HG02943 (cell line): ENCODE measurements around the gene CC2D2B.
"Not testable (repeated sequence)": the region's sequence is repeated elsewhere in the genome, so short reads cannot be mapped to it uniquely, and the experiment has no call there.

Source experiments
- ATAC-seq: cut with Tn5 transposase; IDR thresholded peaks from one replicate; pipeline ENCODE4 v1.9.1; 2021; ENCODE audit warnings: mild to moderate bottlenecking, low read depth, moderate library complexity; ENCODE audit not compliant: unreplicated experiment

Gene CC2D2B

DNA sequence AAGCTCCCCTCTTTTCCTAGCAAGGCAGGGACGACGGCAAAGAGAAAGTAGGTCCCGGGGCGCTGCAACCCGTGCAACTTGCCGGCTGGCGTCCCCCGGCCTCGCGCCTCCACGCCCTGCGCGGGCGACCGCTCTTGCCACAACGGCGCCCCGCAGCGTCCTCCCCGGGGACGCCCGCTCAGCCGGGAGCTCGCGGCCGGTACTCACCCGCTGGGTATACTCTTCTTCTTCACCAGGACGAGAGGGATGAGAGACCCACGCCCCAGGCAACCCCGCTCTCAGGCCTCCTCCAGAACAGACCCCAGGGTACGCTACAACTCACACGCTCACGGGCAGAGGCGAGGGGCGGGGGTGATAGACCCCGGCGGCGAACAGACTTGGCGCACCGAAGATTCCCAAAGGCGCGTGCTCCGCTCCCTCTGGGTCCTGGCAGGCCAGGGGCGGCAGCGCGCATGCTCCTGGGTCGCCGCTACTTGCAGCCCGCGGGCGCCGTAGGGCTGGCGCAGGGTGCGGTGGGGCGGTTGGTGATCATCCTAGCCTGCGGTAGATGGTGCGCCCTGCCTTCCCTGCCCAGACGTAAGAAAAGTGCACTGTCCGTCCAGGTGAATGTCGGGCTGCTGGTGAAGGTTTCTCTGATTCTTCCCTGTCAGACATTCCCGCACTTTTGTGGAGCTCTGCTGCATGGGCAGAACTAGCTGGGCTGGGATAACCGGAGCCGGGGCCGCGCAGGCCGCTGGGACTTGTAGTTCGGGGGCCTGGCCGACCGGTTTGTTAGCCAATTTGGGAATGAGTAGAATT, at the start of gene CC2D2B:
CC2D2B (plus strand) TSS at position 520 of the 798 bp plus-strand sequence. CDS start 3,349 bp downstream, outside the sequence.
- peak; percentile 80 for ATAC-seq

- ATAC-seq, result no peak
Observed at GRCh38 chr10:95860166-95860940, 47.4 kb upstream of the CC2D2B start.

DNA sequence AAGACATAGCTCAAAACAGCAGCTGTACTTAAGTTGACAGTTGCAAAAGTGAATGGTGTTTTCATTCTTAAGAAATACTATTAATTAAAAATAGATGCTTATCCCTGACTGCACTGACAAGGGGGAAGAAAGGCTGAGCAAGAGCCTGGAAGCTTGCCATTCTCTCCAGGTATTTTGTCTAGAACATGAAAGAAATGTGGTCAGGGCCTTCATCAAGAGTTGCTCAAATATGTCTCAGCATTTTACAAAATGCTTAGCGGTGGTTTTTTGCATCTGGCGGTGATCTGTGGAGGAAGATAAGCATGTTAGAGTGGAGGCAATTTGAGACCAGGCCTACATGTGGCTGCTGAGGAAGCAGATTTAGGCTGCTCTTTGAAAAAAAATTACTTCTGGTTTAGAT, 46.4 kb upstream of the CC2D2B start:
- ATAC-seq, result no peak

- peak; percentile 62 for ATAC-seq
Observed at GRCh38 chr10:95864906-95865813, 42.6 kb upstream of the CC2D2B start.

DNA sequence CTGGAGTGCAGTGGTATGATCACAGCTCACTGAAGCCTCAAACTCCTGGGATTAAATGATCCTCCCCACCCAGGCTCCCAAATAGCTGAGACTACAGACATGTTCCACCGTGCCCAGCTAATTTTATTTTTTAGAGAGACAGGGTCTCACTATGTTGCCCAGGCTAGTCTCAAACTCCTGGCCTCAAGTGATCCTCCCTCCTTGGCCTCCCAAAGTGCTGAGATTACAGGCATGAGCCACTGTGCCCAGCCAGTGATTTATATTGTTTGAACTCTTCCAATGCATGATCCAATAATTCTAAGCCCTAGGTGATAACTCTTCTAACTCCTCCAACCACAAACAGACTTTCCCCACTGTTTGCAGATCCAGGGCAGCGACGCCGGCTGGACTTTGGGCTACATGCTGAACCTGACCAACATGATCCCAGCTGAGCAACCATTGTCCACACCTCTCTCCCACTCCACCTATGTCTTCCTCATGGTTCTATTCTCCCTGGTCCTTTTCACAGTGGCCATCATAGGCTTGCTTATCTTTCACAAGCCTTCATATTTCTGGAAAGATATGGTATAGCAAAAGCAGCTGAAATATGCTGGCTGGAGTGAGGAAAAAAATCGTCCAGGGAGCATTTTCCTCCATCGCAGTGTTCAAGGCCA, 41.8 kb upstream of the CC2D2B start:
- ATAC-seq, result no peak

DNA sequence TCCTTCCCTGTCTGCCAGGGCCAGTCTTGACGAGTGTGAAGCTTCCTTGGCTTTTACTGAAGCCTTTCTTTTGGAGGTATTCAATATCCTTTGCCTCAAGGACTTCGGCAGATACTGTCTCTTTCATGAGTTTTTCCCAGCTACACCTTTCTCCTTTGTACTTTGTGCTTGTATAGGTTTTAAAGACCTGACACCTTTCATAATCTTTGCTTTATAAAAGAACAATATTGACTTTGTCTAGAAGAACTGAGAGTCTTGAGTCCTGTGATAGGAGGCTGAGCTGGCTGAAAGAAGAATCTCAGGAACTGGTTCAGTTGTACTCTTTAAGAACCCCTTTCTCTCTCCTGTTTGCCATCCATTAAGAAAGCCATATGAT, 41.3 kb upstream of the CC2D2B start:
- no peak for ATAC-seq

- no peak for ATAC-seq
Observed at GRCh38 chr10:95867866-95868265, 39.9 kb upstream of the CC2D2B start.

DNA sequence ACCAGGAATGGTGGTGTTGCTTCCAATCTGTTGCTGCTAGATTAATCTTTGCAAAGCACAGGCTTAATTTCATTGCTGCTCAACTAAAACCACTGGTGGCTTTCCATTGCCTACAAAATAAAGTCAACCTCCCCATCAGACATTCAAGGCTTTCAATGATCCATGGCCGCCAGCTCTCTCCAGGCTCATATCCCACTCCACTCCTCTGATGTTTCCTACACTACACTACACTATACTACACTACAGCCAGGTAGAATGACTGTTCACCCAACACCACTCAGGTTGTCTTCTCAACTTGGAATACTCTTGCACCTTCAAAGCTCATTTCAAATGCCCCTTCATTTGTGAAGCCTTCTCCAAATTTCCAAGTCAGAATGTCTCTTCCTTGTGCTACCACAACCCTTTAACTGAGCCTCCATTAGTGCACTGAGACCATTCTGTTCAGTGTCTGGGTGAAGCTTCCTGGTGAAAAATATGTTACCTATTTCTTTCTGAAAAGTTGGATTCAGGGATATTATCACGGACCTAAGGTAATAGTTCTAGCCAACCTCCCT, 35.5 kb upstream of the CC2D2B start:
- no peak for ATAC-seq

GRCh38 chr10:95873139-95873538, 34.6 kb upstream of the CC2D2B start:
- no peak for ATAC-seq

GRCh38 chr10:95873651-95874050, 34.1 kb upstream of the CC2D2B start:
- no peak for ATAC-seq

DNA sequence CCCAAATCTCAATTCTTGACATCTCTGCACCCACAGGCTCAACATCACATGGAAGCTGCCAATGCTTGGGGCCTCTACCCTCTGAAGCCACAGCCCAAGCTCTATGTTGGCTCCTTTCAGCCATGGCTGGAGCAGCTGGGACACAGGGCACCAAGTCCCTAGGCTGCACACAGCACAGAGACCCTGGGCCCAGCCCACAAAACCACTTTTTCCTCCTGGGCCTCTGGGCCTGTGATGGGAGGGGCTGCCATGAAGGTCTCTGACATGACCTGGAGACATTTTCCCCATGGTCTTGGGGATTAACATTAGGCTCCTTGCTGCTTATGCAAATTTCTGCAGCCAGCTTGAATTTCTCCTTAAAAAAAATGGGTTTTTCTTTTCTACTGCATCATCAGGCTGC, 33.0 kb upstream of the CC2D2B start:
- not testable (repeated sequence) for ATAC-seq

DNA sequence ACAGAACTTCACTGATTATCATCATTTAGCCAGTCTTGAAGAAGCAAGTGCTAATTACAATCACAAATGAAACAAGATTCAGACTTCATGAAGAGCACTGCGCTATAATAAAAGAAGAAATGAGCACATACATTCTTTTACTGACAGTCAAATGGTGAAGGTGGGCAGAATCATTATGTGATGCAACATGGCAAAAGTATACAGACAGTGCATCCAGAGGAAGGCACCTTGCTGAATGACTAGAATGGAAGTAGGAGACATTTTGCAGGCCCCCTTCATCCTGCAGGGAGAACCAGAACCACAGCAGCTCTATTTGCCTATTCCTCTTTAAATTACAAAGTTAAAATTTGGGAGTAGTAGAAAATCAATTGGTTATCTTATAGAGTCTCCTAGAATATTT, 31.0 kb upstream of the CC2D2B start:
- no peak for ATAC-seq

GRCh38 chr10:95877881-95878280, 29.9 kb upstream of the CC2D2B start:
- ATAC-seq, result no peak

DNA sequence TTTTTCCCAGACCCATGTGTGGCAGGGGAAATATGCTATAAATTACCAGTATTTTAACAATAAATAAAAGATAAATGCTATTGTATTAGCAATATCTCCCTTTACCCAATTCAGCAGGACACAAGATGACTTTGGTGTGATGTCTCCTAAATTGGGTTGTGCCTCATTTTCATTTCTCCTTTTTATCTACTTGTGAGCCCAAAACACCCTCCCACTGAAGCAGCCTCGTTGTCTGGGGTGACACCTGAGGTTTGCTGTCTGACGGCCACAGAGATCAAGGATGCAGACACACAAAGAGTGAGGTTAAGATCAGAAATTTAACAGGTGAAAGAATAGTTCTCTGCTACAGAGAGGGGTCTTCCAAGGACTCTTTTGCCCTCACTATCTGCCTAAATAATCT, 27.1 kb upstream of the CC2D2B start:
- ATAC-seq, result no peak

GRCh38 chr10:95881316-95881715, 26.5 kb upstream of the CC2D2B start:
- no peak for ATAC-seq

DNA sequence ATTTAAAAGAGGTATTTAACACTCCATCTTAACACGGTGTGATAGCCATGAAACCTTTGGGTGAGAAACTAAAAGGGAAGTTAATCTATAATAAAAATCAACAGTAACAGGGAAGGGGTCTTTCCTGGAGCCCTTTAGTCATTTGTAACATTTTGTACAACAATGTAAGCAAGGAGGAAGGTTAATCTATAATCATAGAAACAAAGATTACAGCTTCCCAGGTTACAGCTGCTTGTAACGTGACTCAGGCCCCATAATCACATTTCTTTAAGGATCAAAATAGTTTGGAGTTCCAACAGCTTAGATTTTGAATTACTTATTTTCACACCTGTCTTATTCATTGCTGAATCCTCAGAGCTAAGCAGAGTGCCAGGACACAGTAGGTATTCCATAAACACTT, 17.9 kb upstream of the CC2D2B start:
- no peak for ATAC-seq

- no peak for ATAC-seq
Observed at GRCh38 chr10:95896071-95896850, 11.5 kb upstream of the CC2D2B start.

- not testable (repeated sequence) for ATAC-seq
Observed at GRCh38 chr10:95905897-95906580, 1.7 kb upstream of the CC2D2B start.
